ENCODE data around the gene RIN3. TPM values are rescaled to one million over a fixed set of nuclear protein-coding genes. Genes with fewer than 3 reads are reported as not detected.

Gene RIN3
- polyA plus RNA-seq, 4 donors: 5.1 to 8.0 (median 6.8) TPM

DNA sequence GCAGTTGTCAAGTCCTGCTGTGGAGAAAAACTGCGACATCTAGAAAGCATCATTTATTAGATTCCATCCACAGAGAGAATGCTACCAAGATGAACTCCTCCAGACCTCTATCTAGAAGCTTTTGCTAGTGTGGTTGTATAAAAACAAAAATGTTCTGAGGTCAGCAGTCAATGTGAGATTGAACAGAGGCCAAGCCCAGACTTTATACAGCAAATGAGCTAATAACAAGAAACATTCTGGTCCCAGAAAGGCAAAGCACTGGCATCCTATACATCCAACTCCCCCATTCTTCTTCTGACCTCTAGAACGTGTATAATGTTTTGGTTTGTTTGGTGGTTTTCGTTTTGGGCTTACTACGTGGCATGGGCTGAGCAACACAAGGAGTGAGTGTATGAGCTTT lies 26.7 kb upstream of the RIN3 start:
- DNase-seq (ENCODE audit: low read depth in 4 of 4, low spot score in 3 of 4): no peak

DNA sequence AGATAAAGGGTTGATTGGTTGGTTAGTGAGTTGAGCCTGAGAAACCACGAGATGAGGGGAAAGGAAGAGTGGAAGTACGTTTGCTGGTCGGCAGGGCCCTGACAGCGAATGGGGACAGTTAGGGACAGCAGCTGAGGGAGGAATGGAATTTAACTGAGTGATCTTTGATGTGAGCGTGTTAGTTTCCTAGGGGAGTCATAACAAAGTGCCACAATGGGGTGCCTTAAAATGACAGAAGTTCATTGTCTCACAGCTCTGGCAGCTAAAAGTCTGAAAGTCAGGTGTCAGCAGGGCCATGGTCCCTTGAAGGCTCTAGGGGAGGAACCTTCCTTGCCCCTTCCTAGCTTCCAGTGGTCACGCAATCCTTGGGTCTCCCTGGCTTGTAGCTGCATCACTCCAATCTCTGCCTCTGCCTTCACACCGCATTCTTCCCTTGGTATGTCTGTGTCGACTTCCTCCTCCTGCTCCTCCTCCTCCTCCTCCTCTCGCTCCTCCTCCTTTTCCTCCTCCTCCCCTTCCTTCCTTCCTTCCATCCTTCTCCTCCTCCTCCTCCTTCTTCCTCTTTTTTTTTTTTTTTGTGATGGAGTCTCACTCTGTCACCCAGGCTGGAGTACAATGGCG lies 26.0 kb upstream of the RIN3 start:
- DNase-seq (ENCODE audit: low read depth in 4 of 4, low spot score in 3 of 4): no peak

DNA sequence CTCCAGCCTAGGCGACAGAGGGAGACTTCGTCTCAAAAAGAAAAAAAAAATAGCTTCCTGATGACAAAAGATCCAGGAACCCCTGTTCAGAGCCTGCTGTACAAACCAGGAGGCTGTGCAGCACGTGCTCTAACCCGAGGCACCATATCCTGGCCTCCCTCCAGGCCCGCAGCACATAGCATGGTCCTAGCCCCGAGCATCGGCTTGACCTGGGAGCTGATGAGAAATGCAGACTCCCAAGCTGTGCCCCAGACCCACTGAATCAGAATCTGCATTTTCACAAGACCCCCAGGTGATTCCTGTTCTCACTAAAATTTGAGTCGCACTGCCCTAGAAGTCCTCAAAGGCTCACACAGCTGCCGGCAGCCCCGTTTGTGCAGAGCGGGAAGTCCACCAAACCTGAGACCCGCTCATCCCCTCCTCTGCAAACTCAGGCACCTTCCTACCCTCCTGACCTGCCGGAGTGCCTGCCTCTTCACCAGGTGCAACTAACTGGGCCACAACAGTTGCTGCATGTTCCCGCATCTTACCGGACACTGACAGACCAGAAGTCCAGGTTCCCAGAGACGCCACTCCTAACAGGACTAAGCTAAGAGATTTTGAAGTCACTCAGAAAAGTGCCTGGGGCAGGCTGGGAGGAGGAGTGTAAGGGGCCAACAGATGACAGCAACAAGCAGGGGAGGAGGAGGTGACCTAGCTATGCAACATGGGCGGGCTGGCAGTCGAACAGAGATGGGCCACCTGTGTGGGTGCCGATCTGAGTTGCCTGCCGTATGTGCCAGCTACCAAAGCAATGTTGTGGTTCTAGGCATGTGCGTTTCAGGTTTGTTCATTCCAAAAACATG lies 24.0 kb upstream of the RIN3 start:
- DNase-seq (ENCODE audit: low read depth in 4 of 4, low spot score in 3 of 4): no peak

DNA sequence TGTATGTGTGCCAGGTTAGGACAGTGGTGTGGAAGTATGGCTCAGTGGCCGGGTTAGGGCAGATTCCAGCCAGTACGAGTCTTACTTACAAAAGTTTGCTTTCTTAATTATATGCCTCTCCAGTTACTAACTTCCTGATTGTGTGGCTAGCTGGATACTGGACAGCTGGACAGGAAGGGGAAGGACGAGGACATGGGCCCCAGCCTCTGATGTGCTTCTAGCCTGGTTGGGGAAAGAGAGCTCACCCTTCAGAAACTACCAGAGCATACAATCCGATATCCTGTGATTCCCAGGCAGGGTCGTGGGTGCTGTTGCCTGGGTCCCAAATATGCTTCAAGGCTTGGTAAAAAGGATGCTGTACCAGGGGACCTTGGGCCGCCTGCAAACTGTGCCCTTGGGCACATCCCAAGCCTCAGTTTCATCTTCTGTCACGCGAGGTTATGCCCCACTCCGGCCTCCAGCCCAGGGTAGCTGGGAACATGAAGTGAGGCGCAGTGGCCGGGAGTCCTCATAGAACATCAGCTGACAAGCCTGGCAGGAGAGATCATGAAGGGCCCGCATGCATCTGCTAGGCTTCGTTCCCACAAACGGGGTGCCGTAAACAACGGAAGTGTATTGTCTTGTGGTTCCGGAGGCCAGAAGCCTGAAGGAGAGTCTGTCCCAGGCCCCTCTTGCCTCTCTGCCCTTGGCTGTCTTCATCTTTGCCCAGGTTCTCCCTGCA lies 23.2 kb upstream of the RIN3 start:
- DNase-seq (ENCODE audit: low read depth in 4 of 4, low spot score in 3 of 4): no peak

DNA sequence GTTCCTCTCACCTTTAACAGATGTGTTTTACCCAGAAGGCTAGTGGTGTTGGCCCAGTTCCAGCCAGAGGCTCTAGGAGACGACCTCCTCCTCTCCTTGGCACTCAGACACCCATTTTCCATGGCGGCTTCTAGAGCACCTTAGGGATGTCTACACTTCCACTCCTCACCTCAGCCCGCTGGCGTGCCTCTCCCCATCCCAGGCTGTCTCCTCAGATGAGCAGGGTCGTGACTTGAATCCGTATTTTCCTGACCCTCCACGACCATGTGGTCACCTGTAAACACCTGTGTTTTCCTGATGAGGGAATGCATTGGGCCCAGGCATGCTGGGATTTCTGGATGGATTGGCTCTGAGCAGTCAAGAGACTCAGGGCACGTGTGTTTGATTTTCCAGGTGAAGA lies 21.8 kb upstream of the RIN3 start:
- DNase-seq (ENCODE audit: low read depth in 4 of 4, low spot score in 3 of 4): no peak

DNA sequence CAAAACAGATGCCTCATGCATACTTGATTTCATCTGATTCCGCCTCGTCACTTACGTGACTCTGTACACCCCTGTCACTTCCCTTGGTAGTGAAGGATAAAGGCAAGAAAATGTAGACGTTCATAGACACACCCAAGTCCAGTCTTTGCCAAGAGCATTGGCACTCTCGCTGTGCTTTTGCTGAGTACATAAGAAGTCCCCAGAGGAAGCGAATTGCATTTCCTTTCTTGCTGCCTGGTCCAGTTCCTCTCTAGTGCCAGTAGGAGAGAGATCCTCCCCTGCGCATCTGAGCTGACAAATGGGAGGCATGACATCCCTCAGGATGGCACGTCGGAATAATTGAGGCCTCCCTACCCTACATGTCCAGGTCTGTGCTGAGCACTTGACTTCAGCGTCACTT lies 21.3 kb upstream of the RIN3 start:
- DNase-seq (ENCODE audit: low read depth in 4 of 4, low spot score in 3 of 4): no peak

GRCh38 chr14:92493024-92493423 lies 20.6 kb upstream of the RIN3 start:
- DNase-seq (ENCODE audit: low read depth in 4 of 4, low spot score in 3 of 4): no peak

DNA sequence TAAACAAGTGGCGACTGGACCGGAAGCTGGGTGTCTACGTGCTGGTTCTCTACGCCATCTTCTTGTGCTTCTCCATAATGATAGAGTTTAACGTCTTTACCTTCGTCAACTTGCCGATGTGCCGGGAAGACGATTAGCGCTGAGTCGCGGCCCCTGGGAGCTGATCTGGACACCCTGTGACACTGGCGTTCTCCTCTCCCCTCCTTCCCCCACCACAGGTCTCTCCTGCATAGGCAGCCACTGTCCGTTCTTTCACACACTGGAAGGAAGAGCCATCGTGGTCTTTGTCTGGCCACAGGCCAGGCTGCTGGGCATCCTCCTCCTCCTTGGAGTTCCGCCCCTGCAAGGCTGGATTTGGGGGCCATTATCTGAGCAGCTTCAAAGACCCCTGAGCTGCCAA lies 20.1 kb upstream of the RIN3 start:
- DNase-seq (ENCODE audit: low read depth in 4 of 4, low spot score in 3 of 4): no peak

DNA sequence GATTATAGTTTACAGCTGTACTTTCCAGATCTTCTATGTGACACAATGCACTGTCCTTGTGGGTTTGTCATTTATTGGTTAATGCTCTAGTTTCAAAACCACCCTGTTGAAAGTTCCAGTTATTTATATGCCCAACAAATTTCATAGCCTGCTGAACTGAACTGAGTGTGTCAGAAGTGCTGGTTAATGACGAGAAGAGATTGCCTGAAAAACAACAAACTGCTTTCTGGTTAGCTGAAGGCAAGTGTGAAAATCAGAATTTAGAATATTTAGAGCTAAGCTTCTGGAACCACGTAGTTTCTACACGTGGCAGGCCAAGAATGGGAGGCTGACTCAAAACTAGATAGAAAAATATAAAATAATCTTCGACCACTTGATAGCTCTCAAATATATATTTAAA lies 19.1 kb upstream of the RIN3 start:
- no peak for DNase-seq (ENCODE audit: low read depth in 4 of 4, low spot score in 3 of 4)

DNA sequence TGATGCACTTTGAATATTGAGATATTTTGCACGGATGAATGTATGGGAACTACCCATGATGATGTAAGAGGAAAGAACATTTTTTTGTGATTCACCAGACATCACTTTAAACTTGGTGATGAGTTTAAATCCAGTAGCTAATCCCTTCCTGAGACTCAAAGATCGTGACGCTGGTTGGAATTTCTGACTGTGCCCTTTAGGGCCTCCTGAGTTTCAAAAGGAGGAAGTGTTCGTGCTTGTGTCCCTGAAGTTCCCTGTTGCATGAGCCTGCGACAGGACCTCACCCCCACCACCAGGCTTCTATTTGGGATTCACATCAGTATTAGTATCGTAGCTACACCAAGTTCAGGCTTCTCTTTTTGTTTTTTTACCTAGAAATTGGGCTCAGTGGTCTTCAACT lies 18.6 kb upstream of the RIN3 start:
- no peak for DNase-seq (ENCODE audit: low read depth in 4 of 4, low spot score in 3 of 4)

DNA sequence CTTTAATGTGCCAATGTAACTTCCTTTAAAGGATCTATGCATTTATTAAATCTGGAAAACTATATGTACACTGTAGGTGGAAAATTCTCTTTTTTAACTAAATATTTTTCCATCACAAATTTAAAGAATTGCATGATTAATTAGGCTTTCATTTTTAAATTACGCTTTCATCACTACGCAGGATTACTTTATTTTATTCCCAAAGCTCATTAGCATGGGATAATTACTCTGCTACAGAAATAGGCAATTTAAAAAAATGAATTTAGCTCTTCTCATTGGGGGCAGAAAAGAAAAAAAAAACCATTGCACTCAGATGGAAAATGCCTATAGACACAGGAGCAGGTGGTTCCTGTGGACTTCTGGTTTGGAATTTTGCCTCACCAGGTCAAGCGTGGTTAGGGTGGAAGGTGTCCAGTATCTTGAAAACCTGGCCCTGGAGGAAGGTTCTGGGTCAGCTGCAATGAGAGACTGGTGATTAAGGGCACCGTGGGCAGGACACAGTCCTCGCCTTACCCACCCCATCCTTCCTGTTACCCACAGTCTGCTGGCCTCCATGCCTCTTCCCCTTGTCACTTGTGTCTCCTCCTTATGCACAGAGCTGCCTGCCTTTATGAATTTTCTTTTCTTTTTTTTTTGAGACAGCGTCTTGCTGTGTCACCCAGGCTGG lies 17.3 kb upstream of the RIN3 start:
- DNase-seq (ENCODE audit: low read depth in 4 of 4, low spot score in 3 of 4): no peak

GRCh38 chr14:92497391-92497790 lies 16.2 kb upstream of the RIN3 start:
- no peak for DNase-seq (ENCODE audit: low read depth in 4 of 4, low spot score in 3 of 4)

DNA sequence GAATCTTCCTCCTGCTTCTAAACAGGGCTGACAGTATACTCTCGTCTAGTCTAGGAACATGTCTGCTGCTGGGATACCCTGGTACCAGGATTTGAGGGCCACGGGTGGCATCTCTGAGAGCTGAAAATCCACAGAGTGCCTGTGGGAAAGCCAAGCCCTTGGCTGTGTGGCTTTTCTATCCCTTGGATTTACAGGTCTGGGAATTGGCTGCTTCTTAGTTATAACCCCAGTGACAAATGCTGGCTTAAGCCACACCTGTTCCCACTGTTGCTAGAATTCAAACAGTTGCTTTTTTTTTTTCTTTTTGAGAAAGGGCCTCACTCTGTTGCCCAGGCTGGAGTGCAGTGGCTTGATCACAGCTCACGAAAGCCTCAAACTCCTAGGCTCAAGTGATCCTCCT lies 14.3 kb upstream of the RIN3 start:
- no peak for DNase-seq (ENCODE audit: low read depth in 4 of 4, low spot score in 3 of 4)

- DNase-seq (ENCODE audit: low read depth in 4 of 4, low spot score in 3 of 4): no peak
Measured at GRCh38 chr14:92500491-92500941, 13.1 kb upstream of the RIN3 start.

DNA sequence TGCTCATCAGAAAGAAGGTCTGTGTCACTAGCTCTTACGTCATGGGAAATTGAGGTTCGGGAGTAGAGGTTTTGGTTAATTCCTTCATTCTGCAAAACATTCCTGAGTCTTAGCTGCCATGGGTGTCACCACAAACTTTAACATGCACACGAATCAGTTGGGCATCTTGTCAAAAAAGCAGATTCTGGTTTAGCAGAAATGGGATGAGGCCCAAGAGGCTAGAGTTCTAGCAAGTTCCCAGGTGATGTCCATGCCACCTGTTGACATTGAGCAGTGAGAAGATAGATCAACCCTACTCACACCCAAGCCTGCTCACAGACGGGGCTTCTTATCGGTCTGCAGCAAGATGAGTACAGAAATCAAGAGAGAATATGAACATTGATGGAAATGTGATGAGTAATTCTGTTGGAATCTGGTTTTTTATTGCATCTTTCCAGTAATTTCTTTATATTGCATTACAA lies 11.7 kb upstream of the RIN3 start:
- DNase-seq (ENCODE audit: low read depth in 4 of 4, low spot score in 3 of 4): no peak

GRCh38 chr14:92502541-92503286 lies 10.9 kb upstream of the RIN3 start:
- DNase-seq (ENCODE audit: low read depth in 4 of 4, low spot score in 3 of 4): no peak

GRCh38 chr14:92503756-92504491 lies 9.7 kb upstream of the RIN3 start:
- no peak for DNase-seq (ENCODE audit: low read depth in 4 of 4, low spot score in 3 of 4)

GRCh38 chr14:92505826-92506225 lies 7.8 kb upstream of the RIN3 start:
- no peak for DNase-seq (ENCODE audit: low read depth in 4 of 4, low spot score in 3 of 4)

DNA sequence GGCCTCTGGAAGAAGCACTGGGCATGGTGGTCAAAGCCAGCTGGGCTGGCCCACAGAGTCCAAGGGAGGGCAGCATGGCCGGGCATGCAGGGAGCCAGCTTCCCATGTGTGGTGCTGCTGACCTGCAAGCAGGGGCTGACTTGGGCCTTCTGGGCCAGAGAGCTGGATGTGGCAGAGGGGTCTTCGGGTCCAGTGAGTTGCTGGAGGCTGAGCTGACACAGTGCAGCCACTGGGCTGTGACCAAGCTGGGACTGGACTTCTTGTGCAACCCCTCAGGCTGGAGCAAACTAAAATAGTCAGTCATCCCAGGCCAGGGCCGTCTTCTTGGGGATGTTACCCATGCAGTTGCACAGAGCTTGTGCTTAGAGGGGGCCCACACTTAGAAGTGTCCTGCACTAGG lies 7.3 kb upstream of the RIN3 start:
- DNase-seq (ENCODE audit: low read depth in 4 of 4, low spot score in 3 of 4): no peak

All from left renal pelvis (tissue), 4 donors.